Vagina (tissue), 2 donors: Measurements from ENCODE around the gene FOXL3.

Experiments used
- CTCF ChIP-seq, 3 experiments: fragments of 450-650 bp in 2 of 3; fragments of 200-600 bp in 1 of 3; sonication (generic) in 1 of 3; IDR thresholded peaks; one replicate each; pipeline ENCODE4 v1.5.1; 2017 to 2019; ENCODE audit warnings: antibody characterized with exemption in 3 of 3, mild to moderate bottlenecking in 2 of 3, moderate library complexity in 2 of 3
- POLR2A ChIP-seq, 2 donors: fragments of 450-650 bp; IDR thresholded peaks; one replicate each; pipeline ENCODE4 v1.6.1; 2017; ENCODE audit warnings: antibody characterized with exemption in 2 of 2, mild to moderate bottlenecking in 2 of 2, moderate library complexity in 2 of 2

- no peak for TF ChIP-seq POLR2A (IDR thresholded peaks at IDR 0.05)
- no peak for TF ChIP-seq CTCF (IDR thresholded peaks at IDR 0.05)
These were observed at the start of gene FOXL3 for GRCh38 chr7:289756-290553.
